Astrocyte (in vitro differentiated cells and primary cell): Measurements from ENCODE around the gene PHC3. TPM values are rescaled to one million over a fixed set of nuclear protein-coding genes. Genes with fewer than 3 reads are reported as not detected.
A peak's percentile ranks its signal among the peaks of the same experiment; 100 is the strongest.

Experiments used
- DNase-seq: peaks from one replicate; pipeline ENCODE4 v3.0.0-alpha.2; 2010; ENCODE audit warnings: low read depth
- FAIRE-seq: peaks from 2 replicates; lab custom pipeline; 2011; peaks lifted over from hg19 to GRCh38; lab: Jason Lieb, UNC
- H2AFZ ChIP-seq: 2 replicates; pipeline ENCODE4 v1.6.0; 2012; ENCODE audit warnings: low read depth, low read length, inconsistent platforms
- H3K27ac ChIP-seq: 2 replicates; pipeline ENCODE4 v1.5.1; 2011; ENCODE audit warnings: low read depth, low read length, inconsistent platforms
- H3K27me3 ChIP-seq: 2 replicates; pipeline ENCODE4 v1.6.0; 2011; ENCODE audit warnings: low read length, inconsistent platforms; ENCODE audit not compliant: insufficient read depth
- H3K36me3 ChIP-seq: 2 replicates; pipeline ENCODE4 v1.5.1; 2011; ENCODE audit warnings: low read length, inconsistent platforms; ENCODE audit not compliant: insufficient read depth
- H3K4me1 ChIP-seq: 2 replicates; pipeline ENCODE4 v1.5.1; 2011; ENCODE audit warnings: low read length, inconsistent platforms; ENCODE audit not compliant: insufficient read depth
- H3K4me2 ChIP-seq: 2 replicates; pipeline ENCODE4 v1.6.0; 2012; ENCODE audit warnings: low read length, inconsistent platforms
- H3K4me3 ChIP-seq: 2 replicates; pipeline ENCODE4 v1.5.1; 2011; ENCODE audit warnings: low read depth, mild to moderate bottlenecking, low read length, inconsistent platforms; ENCODE audit not compliant: insufficient read depth
- H3K79me2 ChIP-seq: 2 replicates; pipeline ENCODE4 v1.6.0; 2012; ENCODE audit warnings: mild to moderate bottlenecking, low read length, inconsistent platforms; ENCODE audit not compliant: insufficient read depth
- H3K9ac ChIP-seq: 2 replicates; pipeline ENCODE4 v1.6.0; 2012; ENCODE audit warnings: mild to moderate bottlenecking, low read length, inconsistent platforms
- H3K9me3 ChIP-seq: 2 replicates; pipeline ENCODE4 v1.5.1; 2012; ENCODE audit warnings: low read depth, mild to moderate bottlenecking, low read length, inconsistent platforms; ENCODE audit not compliant: insufficient read depth
- H4K20me1 ChIP-seq: 2 replicates; pipeline ENCODE4 v1.6.0; 2012; ENCODE audit warnings: low read length, inconsistent platforms; ENCODE audit not compliant: insufficient read depth
- H3K27ac Mint-ChIP-seq: one replicate; pipeline ENCODE4 v1.8.0; 2021; ENCODE audit warnings: mild to moderate bottlenecking, mixed read lengths; ENCODE audit not compliant: unreplicated experiment
- H3K27me3 Mint-ChIP-seq: one replicate; pipeline ENCODE4 v1.8.0; 2021; ENCODE audit warnings: low read depth, mixed read lengths; ENCODE audit not compliant: unreplicated experiment
- H3K36me3 Mint-ChIP-seq: one replicate; pipeline ENCODE4 v1.8.0; 2021; ENCODE audit warnings: low read depth, mixed read lengths; ENCODE audit not compliant: unreplicated experiment
- H3K4me1 Mint-ChIP-seq: one replicate; pipeline ENCODE4 v1.8.0; 2021; ENCODE audit warnings: low read depth, mixed read lengths; ENCODE audit not compliant: unreplicated experiment
- H3K4me3 Mint-ChIP-seq: one replicate; pipeline ENCODE4 v1.8.0; 2021; ENCODE audit warnings: mild to moderate bottlenecking, moderate library complexity, mixed read lengths; ENCODE audit not compliant: unreplicated experiment
- H3K9me3 Mint-ChIP-seq: one replicate; pipeline ENCODE4 v1.8.0; 2021; ENCODE audit warnings: mild to moderate bottlenecking, mixed read lengths; ENCODE audit not compliant: unreplicated experiment
- CTCF ChIP-seq: IDR thresholded peaks from 2 replicates; pipeline ENCODE4 v1.5.1; 2011; ENCODE audit warnings: low read depth, mild to moderate bottlenecking, inconsistent platforms, low read length, moderate library complexity; ENCODE audit not compliant: insufficient read depth
- EZH2 ChIP-seq: IDR thresholded peaks from 2 replicates; pipeline ENCODE4 v1.6.1; 2012; ENCODE audit warnings: mild to moderate bottlenecking, low read length, inconsistent platforms; ENCODE audit not compliant: insufficient read depth
- total RNA-seq: library from RNA; stranded (reverse); gene quantifications from 2 replicates; pipeline ENCODE4 v1.2.1, GENCODE V29; 2021

Gene PHC3
- total RNA-seq, 1 donor from 2014 or later, result 40.8 TPM

DNA sequence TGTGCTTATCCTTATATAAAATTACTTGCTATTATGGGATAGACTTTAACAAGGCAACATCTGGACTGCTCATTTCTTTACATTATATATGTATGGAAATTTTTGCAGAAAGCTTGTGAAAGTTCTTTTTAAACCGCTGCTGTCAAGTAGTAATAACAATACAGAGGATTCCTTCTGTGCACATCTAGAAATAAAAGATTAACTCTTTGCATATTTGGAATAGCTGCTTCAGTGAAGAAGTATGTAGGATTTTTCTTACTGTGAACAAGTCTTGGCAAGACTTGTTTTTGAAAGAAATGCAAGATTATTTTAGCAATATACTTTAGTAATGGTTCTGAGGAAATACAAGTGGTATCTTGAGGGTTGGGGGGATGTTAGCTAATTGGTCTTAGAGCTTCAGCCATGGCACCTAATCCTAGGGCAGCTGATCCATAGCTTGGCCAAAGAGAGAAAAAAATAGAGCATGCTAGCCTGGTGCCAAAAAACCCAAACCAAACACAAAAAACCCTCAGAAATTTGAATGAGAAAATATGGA, 45.0 kb upstream of the PHC3 start:
- FAIRE-seq (peak; percentile 68), DNase-seq (peak; percentile 53)
- no peak overlapping the region for H3K27ac ChIP-seq
- TF ChIP-seq EZH2, result no peak
- no peak for TF ChIP-seq CTCF
- H4K20me1 ChIP-seq, result peaks cover 44% of the 10 kb centered on the region
- Mint-ChIP-seq H3K4me3 (peak overlapping the region; percentile 42), H3K36me3 (no peaks in the 10 kb centered on the region), H3K4me1 (peaks cover 32% of the 10 kb centered on the region), H3K27me3 (no peaks in the 10 kb centered on the region), H3K27ac (peak overlapping the region; percentile 73), H3K9me3 (no peaks in the 10 kb centered on the region)
- peaks cover 78% of the 10 kb centered on the region for H3K79me2 ChIP-seq
- no peak overlapping the region for H3K4me3 ChIP-seq
- H3K27me3 ChIP-seq, result no peaks in the 10 kb centered on the region
- peak overlapping the region; percentile 12 for H3K4me2 ChIP-seq
- no peak overlapping the region for H3K9ac ChIP-seq
- H3K4me1 ChIP-seq, result peaks cover 22% of the 10 kb centered on the region
- no peaks in the 10 kb centered on the region for H3K36me3 ChIP-seq
- H3K9me3 ChIP-seq, result no peaks in the 10 kb centered on the region
- H2AFZ ChIP-seq, result no peak overlapping the region

- Histone ChIP-seq H2AFZ (no peak overlapping the region), H3K27ac (no peak overlapping the region), H3K4me3 (no peak overlapping the region), H3K9me3 (no peaks in the 10 kb centered on the region), H3K27me3 (no peaks in the 10 kb centered on the region), H3K79me2 (peaks cover 68% of the 10 kb centered on the region), H3K4me1 (peaks cover 22% of the 10 kb centered on the region), H4K20me1 (peaks cover 44% of the 10 kb centered on the region), H3K4me2 (no peak overlapping the region), H3K36me3 (no peaks in the 10 kb centered on the region), H3K9ac (no peak overlapping the region)
- DNase-seq (no peak), FAIRE-seq (no peak)
- no peaks in the 10 kb centered on the region for H3K27me3 Mint-ChIP-seq
- no peaks in the 10 kb centered on the region for H3K36me3 Mint-ChIP-seq
- no peaks in the 10 kb centered on the region for H3K9me3 Mint-ChIP-seq
- no peak overlapping the region for H3K27ac Mint-ChIP-seq
- peak overlapping the region; percentile 92 for H3K4me3 Mint-ChIP-seq
- H3K4me1 Mint-ChIP-seq, result peaks cover 32% of the 10 kb centered on the region
- TF ChIP-seq EZH2 (no peak), CTCF (no peak)
Observed at GRCh38 chr3:170225166-170225565, 43.6 kb upstream of the PHC3 start.
